Measurements from ENCODE around the gene SKAP2. TPM values are rescaled to one million over a fixed set of nuclear protein-coding genes. Genes with fewer than 3 reads are reported as not detected.
A peak's percentile ranks its signal among the peaks of the same experiment; 100 is the strongest.

SKAP2 gene
- total RNA-seq, 1 experiment from 2014 or later = 24.4 TPM

DNA sequence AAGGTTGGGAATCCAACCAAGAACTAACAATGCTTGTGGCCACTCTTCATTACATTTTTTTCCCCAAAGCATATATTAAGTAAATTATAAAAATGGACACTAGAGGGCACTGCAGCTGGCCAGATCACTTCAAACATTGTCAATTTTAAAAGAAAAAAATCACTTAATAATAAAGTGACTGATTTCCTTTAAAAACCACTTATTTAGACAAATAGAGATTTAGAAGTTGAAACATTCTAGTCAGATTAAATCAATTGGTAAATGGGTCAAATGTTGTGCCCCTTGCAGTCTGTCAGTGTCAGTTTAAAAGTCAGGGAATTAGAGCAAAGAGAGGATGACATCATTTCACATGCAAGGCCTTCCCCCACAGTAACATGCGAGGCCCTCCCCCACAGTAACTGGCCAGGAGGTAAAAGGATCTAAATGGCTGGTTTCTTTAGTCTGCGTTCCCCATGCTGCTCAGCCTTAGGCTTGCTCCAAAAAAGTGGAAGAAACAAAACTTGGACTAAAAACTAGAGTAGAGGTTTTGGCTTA, 177.9 kb downstream of the SKAP2 start:
- Histone ChIP-seq H4K20me1 (ENCODE audit: insufficient read depth, low read depth, low read length) (no peaks in the 10 kb centered on the region), H3K27me3 (ENCODE audit: low read length) (no peaks in the 10 kb centered on the region), H3K9me3 (ENCODE audit: low read length) (no peaks in the 10 kb centered on the region), H3K79me2 (ENCODE audit: low read length) (no peaks in the 10 kb centered on the region), H3K9me2 (replicated peaks; ENCODE audit: insufficient read depth, low read length) (no peaks in the 10 kb centered on the region), H3K36me3 (ENCODE audit: insufficient read depth, low read length) (no peaks in the 10 kb centered on the region), H3K4me1 (ENCODE audit: low read length) (peaks cover 6% of the 10 kb centered on the region; the same call in 1 of the 2 replicates), H3K27ac (ENCODE audit: low read length) (no peak overlapping the region), H3K9ac (ENCODE audit: low read length) (no peak overlapping the region), H2AFZ (ENCODE audit: low read length) (no peak overlapping the region), H3K4me3 (ENCODE audit: low read length) (no peak overlapping the region), H3K4me2 (ENCODE audit: low read depth, low read length, poor library complexity, severe bottlenecking) (no peak overlapping the region)
- DNase-seq = peak; percentile 78

DNA sequence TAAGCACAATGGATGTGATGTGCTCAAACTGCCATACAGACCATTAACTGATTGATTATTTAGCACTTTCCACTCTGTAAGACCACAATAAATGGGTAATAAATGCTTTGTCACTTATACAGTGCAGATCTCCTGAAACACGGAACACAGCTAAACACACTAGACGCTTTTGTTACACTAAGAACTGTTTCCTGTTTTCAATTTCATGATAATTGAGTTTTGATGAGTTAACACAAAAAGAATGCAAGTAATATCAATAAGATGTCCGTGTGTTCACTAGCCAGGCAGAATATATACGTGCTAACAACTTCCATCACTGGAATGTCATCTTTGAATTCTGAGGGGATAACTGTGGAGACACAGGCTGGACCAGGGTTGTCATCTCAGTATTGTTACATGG, 178.8 kb downstream of the SKAP2 start:
- no peak overlapping the region for H3K4me3 ChIP-seq (ENCODE audit: low read length)
- no peaks in the 10 kb centered on the region for H3K27me3 ChIP-seq (ENCODE audit: low read length)
- H3K4me1 ChIP-seq (ENCODE audit: low read length) = peaks cover 6% of the 10 kb centered on the region; the same call in 1 of the 2 replicates
- no peaks in the 10 kb centered on the region for H4K20me1 ChIP-seq (ENCODE audit: insufficient read depth, low read depth, low read length)
- H2AFZ ChIP-seq (ENCODE audit: low read length) = no peak overlapping the region
- H3K9me3 ChIP-seq (ENCODE audit: low read length) = no peaks in the 10 kb centered on the region
- H3K9me2 ChIP-seq (replicated peaks; ENCODE audit: insufficient read depth, low read length) = no peaks in the 10 kb centered on the region
- no peak overlapping the region for H3K9ac ChIP-seq (ENCODE audit: low read length)
- no peak for DNase-seq
- H3K79me2 ChIP-seq (ENCODE audit: low read length) = no peaks in the 10 kb centered on the region
- no peak overlapping the region for H3K4me2 ChIP-seq (ENCODE audit: low read depth, low read length, poor library complexity, severe bottlenecking)
- H3K36me3 ChIP-seq (ENCODE audit: insufficient read depth, low read length) = no peaks in the 10 kb centered on the region
- H3K27ac ChIP-seq (ENCODE audit: low read length) = no peak overlapping the region

DNA sequence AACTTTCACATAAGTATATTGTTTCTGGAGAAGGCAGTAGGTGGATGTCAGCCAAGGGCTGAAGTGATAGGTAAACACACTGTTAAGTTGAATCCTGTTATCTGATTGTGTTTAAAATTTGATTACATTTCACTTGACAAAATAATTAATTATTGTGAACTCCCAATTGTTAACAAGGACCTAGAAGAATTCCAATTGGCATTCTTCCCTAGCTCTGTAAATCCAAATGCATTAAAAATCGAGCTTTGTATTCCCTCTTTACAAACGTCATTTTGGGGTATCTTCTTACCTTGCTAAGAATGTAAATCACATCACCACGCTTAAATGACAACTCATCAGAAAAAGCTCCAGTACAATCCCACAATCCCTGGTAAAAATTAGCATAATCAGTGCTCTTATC, 179.9 kb downstream of the SKAP2 start:
- Histone ChIP-seq H3K79me2 (ENCODE audit: low read length) (no peaks in the 10 kb centered on the region), H3K9me2 (replicated peaks; ENCODE audit: insufficient read depth, low read length) (no peaks in the 10 kb centered on the region), H4K20me1 (ENCODE audit: insufficient read depth, low read depth, low read length) (no peaks in the 10 kb centered on the region), H3K27ac (ENCODE audit: low read length) (no peak overlapping the region), H3K27me3 (ENCODE audit: low read length) (no peaks in the 10 kb centered on the region), H3K4me3 (ENCODE audit: low read length) (no peak overlapping the region), H3K9me3 (ENCODE audit: low read length) (no peaks in the 10 kb centered on the region), H3K36me3 (ENCODE audit: insufficient read depth, low read length) (no peaks in the 10 kb centered on the region), H3K4me1 (ENCODE audit: low read length) (peaks cover 6% of the 10 kb centered on the region; the same call in 1 of the 2 replicates), H2AFZ (ENCODE audit: low read length) (no peak overlapping the region), H3K9ac (ENCODE audit: low read length) (no peak overlapping the region), H3K4me2 (ENCODE audit: low read depth, low read length, poor library complexity, severe bottlenecking) (no peak overlapping the region)
- no peak for DNase-seq

DNA sequence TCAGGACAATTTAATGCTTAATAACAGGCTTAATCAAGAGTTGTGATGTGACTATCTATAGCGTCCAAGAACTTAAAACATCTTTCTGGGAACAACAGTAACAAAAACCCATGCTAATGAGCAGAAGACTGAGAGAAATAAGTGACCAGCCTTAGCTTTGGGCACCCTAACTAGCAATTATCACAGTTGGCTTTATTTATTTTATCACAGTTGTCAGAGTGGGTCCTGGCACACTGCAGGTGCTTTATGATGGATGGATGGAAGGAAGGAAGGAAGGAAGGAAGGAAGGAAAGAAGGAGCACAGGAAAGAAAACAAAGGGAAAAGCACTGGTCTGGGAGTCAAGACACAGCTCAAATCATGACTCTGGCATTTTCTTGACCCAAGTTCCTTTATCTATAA, 181.1 kb downstream of the SKAP2 start:
- Histone ChIP-seq H3K27me3 (ENCODE audit: low read length) (no peaks in the 10 kb centered on the region), H3K9ac (ENCODE audit: low read length) (no peak overlapping the region), H3K9me2 (replicated peaks; ENCODE audit: insufficient read depth, low read length) (no peaks in the 10 kb centered on the region), H3K4me3 (ENCODE audit: low read length) (no peak overlapping the region), H3K4me1 (ENCODE audit: low read length) (no peaks in the 10 kb centered on the region), H3K27ac (ENCODE audit: low read length) (no peak overlapping the region), H2AFZ (ENCODE audit: low read length) (no peak overlapping the region), H3K4me2 (ENCODE audit: low read depth, low read length, poor library complexity, severe bottlenecking) (no peak overlapping the region), H4K20me1 (ENCODE audit: insufficient read depth, low read depth, low read length) (no peaks in the 10 kb centered on the region), H3K79me2 (ENCODE audit: low read length) (no peaks in the 10 kb centered on the region), H3K9me3 (ENCODE audit: low read length) (no peaks in the 10 kb centered on the region), H3K36me3 (ENCODE audit: insufficient read depth, low read length) (no peaks in the 10 kb centered on the region)
- no peak for DNase-seq

DNA sequence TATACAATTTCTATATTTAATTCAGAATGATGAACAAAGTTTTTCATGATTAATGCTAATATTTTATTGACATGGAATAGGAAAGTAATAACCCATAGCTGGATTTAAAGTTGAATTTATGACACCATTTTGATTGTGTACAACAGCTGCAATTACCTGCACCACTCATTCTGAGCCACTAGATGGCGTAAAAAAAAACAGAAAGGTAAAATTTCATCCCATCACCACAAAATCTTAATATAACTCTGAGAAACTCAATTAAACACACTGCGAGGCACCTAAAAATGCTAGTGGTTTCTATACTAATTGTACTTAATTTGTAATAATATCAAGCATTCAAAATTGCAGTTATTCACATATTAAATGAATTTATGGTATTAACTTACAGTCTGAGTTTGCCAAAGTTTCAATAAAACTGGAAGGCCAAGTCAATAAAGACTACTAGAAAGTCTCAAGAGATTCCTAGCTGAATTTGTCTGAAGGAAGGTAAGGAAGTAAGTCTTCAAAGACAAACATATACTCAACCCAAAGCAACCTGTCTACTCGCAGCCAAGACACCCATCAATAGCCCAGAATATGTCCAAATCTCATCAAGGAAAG, 182.5 kb downstream of the SKAP2 start:
- H3K4me3 ChIP-seq (ENCODE audit: low read length) = no peak overlapping the region
- no peaks in the 10 kb centered on the region for H4K20me1 ChIP-seq (ENCODE audit: insufficient read depth, low read depth, low read length)
- no peak overlapping the region for H3K4me2 ChIP-seq (ENCODE audit: low read depth, low read length, poor library complexity, severe bottlenecking)
- H3K79me2 ChIP-seq (ENCODE audit: low read length) = no peaks in the 10 kb centered on the region
- no peak overlapping the region for H3K9ac ChIP-seq (ENCODE audit: low read length)
- no peaks in the 10 kb centered on the region for H3K9me3 ChIP-seq (ENCODE audit: low read length)
- no peaks in the 10 kb centered on the region for H3K36me3 ChIP-seq (ENCODE audit: insufficient read depth, low read length)
- H3K9me2 ChIP-seq (replicated peaks; ENCODE audit: insufficient read depth, low read length) = no peaks in the 10 kb centered on the region
- H2AFZ ChIP-seq (ENCODE audit: low read length) = no peak overlapping the region
- H3K27me3 ChIP-seq (ENCODE audit: low read length) = no peaks in the 10 kb centered on the region
- H3K27ac ChIP-seq (ENCODE audit: low read length) = no peak overlapping the region
- peak; percentile 74 for DNase-seq
- no peaks in the 10 kb centered on the region for H3K4me1 ChIP-seq (ENCODE audit: low read length)

DNA sequence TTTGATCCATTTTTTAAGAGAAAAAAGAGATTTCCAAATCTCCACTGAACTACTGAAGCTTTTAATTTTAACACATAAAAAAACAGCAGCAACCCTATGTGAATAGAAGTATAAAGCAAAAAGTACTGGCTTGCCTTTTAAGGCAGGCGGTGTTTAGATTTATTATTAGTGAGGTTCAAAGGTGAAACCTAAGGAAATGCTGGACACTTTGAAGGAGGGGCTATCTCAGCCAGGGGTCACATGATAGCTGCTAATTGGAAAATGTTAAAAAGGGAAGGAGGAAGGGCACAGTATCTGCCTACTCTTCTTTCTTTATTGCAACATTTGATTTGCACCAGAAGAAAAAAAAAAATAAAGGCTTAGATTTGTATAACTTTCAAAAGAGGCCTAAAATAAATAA, 183.8 kb downstream of the SKAP2 start:
- Histone ChIP-seq H4K20me1 (ENCODE audit: insufficient read depth, low read depth, low read length) (no peaks in the 10 kb centered on the region), H3K4me1 (ENCODE audit: low read length) (no peaks in the 10 kb centered on the region), H2AFZ (ENCODE audit: low read length) (no peak overlapping the region), H3K36me3 (ENCODE audit: insufficient read depth, low read length) (no peaks in the 10 kb centered on the region), H3K4me2 (ENCODE audit: low read depth, low read length, poor library complexity, severe bottlenecking) (no peak overlapping the region), H3K9me3 (ENCODE audit: low read length) (no peaks in the 10 kb centered on the region), H3K9me2 (replicated peaks; ENCODE audit: insufficient read depth, low read length) (no peaks in the 10 kb centered on the region), H3K27me3 (ENCODE audit: low read length) (no peaks in the 10 kb centered on the region), H3K4me3 (ENCODE audit: low read length) (no peak overlapping the region), H3K27ac (ENCODE audit: low read length) (no peak overlapping the region), H3K9ac (ENCODE audit: low read length) (no peak overlapping the region), H3K79me2 (ENCODE audit: low read length) (no peaks in the 10 kb centered on the region)
- no peak for DNase-seq

DNA sequence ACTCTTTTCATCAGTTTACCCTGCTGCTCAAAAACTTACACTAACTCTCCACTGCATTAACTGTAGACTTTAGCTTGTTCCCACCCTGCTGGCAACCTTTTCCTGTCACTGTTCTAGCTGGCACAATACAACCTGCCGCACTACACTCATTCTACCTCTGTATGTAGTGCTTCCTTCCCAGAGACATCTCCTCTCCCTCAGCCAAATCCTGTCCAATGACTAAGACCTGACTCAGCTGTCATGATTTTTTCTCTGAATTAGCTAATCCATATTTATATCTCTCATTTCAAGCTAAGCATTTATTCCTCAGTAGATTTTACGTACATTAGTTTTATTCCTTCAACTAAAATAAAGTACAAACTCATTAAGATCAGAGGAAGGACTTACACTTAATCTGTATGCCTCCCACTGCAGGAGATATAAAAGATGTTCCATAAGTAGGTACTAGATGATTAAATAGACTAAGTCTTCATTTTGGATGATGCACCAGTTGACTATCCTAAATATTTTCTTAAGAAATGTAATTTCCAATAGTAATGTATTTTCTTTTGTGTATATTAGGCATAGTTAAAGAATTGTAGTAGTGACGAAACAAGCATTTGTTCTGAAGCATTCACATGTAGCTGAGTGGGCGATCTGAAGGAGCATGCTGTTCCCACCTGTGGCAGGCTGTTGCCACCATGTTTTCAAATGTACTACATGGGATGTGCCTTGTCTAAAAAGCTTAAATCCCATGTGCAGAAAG, 189.1 kb downstream of the SKAP2 start:
- Histone ChIP-seq H3K4me2 (ENCODE audit: low read depth, low read length, poor library complexity, severe bottlenecking) (no peak overlapping the region), H3K36me3 (ENCODE audit: insufficient read depth, low read length) (no peaks in the 10 kb centered on the region), H3K9me3 (ENCODE audit: low read length) (no peaks in the 10 kb centered on the region), H3K27me3 (ENCODE audit: low read length) (no peaks in the 10 kb centered on the region), H3K9ac (ENCODE audit: low read length) (no peak overlapping the region), H2AFZ (ENCODE audit: low read length) (no peak overlapping the region), H4K20me1 (ENCODE audit: insufficient read depth, low read depth, low read length) (no peaks in the 10 kb centered on the region), H3K79me2 (ENCODE audit: low read length) (no peaks in the 10 kb centered on the region), H3K4me3 (ENCODE audit: low read length) (no peak overlapping the region), H3K27ac (ENCODE audit: low read length) (no peak overlapping the region), H3K4me1 (ENCODE audit: low read length) (no peaks in the 10 kb centered on the region), H3K9me2 (replicated peaks; ENCODE audit: insufficient read depth, low read length) (no peaks in the 10 kb centered on the region)
- no peak for DNase-seq

DNA sequence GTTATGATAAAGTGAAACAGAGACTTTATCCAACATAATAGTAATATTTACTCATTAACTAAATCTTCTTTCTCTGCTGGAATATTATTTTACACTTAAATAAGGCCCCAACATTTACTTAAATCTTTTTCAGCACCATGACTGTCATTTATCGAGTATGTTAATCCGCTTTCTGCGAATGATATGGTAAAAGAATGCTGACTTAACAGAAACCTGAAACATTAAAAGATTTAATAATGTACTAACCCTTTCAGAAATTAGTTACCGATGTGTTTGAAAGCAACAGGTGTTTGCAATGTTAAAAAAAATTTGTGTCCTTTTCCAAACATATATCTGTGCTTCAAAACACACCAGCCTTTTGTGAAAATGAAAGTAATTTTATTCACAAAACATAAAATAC, 190.5 kb downstream of the SKAP2 start:
- Histone ChIP-seq H3K79me2 (ENCODE audit: low read length) (no peaks in the 10 kb centered on the region), H3K27ac (ENCODE audit: low read length) (no peak overlapping the region), H3K4me1 (ENCODE audit: low read length) (no peaks in the 10 kb centered on the region), H4K20me1 (ENCODE audit: insufficient read depth, low read depth, low read length) (no peaks in the 10 kb centered on the region), H3K36me3 (ENCODE audit: insufficient read depth, low read length) (no peaks in the 10 kb centered on the region), H3K4me2 (ENCODE audit: low read depth, low read length, poor library complexity, severe bottlenecking) (no peak overlapping the region), H3K9me3 (ENCODE audit: low read length) (no peaks in the 10 kb centered on the region), H3K27me3 (ENCODE audit: low read length) (no peaks in the 10 kb centered on the region), H3K4me3 (ENCODE audit: low read length) (no peak overlapping the region), H2AFZ (ENCODE audit: low read length) (no peak overlapping the region), H3K9ac (ENCODE audit: low read length) (no peak overlapping the region), H3K9me2 (replicated peaks; ENCODE audit: insufficient read depth, low read length) (no peaks in the 10 kb centered on the region)
- DNase-seq = no peak
